Pancreas (tissue), 10 donors: Measurements from ENCODE around the gene SV2A. TPM values are rescaled to one million over a fixed set of nuclear protein-coding genes. Genes with fewer than 3 reads are reported as not detected.
A peak's percentile ranks its signal among the peaks of the same experiment; 100 is the strongest.
"Not testable (repeated sequence)": the region's sequence is repeated elsewhere in the genome, so short reads cannot be mapped to it uniquely, and the experiment has no call there.

Source experiments
- ATAC-seq, 4 donors: fragments of 200-7000 bp; cut with Tn5 transposase; one replicate each; pipeline versions ENCODE4 v1.8.0 to v1.9.1; 2020; ENCODE audit warnings: mild to moderate bottlenecking in 4 of 4, moderate library complexity in 4 of 4
- DNase-seq, 6 donors: peaks; one replicate each; pipeline ENCODE4 v3.0.0-alpha.2; 2020
- FAIRE-seq: peaks from 2 replicates; lab custom pipeline; 2012; peaks lifted over from hg19 to GRCh38; lab: Jason Lieb, UNC
- H3K27ac ChIP-seq, 4 donors: fragments of 200-600 bp; sonication (generic); 1 replicate in 3 of 4; 2 replicates in 1 of 4; pipeline versions ENCODE4 v1.5.0 to v1.8.0; 2020
- H3K27me3 ChIP-seq, 4 donors: fragments of 200-600 bp; one replicate each; pipeline ENCODE4 v1.8.0; 2021
- H3K36me3 ChIP-seq, 3 donors: fragments of 200-600 bp; sonication (generic) in 1 of 3; one replicate each; pipeline versions ENCODE4 v1.5.0 to v1.8.0; 2020 to 2021
- H3K4me1 ChIP-seq, 3 donors: fragments of 200-600 bp; one replicate each; pipeline ENCODE4 v1.8.0; 2021
- H3K4me3 ChIP-seq, 4 donors: fragments of 200-600 bp; sonication (generic) in 2 of 4; one replicate each; pipeline versions ENCODE4 v1.5.0 to v1.8.0; 2020 to 2021
- H3K9me3 ChIP-seq, 4 donors: fragments of 200-600 bp; one replicate each; pipeline ENCODE4 v1.8.0; 2021
- CTCF ChIP-seq, 4 donors: fragments of 200-600 bp; sonication (generic) in 3 of 4; IDR thresholded peaks; one replicate each; pipeline versions ENCODE4 v1.5.0 to v1.8.0; 2021; ENCODE audit warnings: antibody characterized with exemption in 4 of 4
- WGBS, 2 donors: extraction: QIAGEN DNeasy Blood & Tissue Kit; methylation state at CpG; one replicate each; pipeline ENCODE4 v1.1.7; 2013; 5-methylcytosine and 5-hydroxymethylcytosine counted together
- intact Hi-C, 3 donors: fragments of 100-400 bp; cut with DNase I; formaldehyde crosslinking; loops; one replicate each; pipeline versions ENCODE4 v1.11.1 to v1.14.2; 2022
- polyA plus RNA-seq, 2 donors: library from polyadenylated mRNA; stranded (reverse); fragments of 200-250 nt; gene quantifications; one replicate each; pipeline ENCODE4 v1.2.3, GENCODE V29; 2013
- total RNA-seq, 6 donors: library from RNA; stranded (reverse); fragmentation: NEBNext Ultra II Directional in 4 of 6; extraction: Animal tissue kit (Norgen Biotek cat#: 25700) in 4 of 6; gene quantifications; one replicate each; pipeline versions ENCODE4 v1.2.1 to v1.2.4, GENCODE V29; 2021 to 2023
- donor health status: healthy with polysubstance abuse.
- donor health status: DM: no; HTN: no; CAD: no; lungs with moderate emphysema.
- donor health status: DM: no; HTN: no; CAD: no.
- donor health status: control.
- donor health status: control.
- donor health status: Bipolar disorder and iron deficiency.
- donor health status: DM: yes; HTN: yes; CAD: no.
- donor health status: DM: no; HTN: no; CAD: no.
- donor health status: DM: no; HTN: no; CAD: no.
- donor health status: DM: yes; HTN: yes; CAD: no.

The SV2A gene
- total and polyA plus RNA-seq, 8 donors: 0.32 to 8.3 (median 1.6) TPM

- WGBS, 2 donors: 68 to 80% methylated on average over 2 of the region's 2 CpGs
- TF ChIP-seq CTCF (IDR thresholded peaks at IDR 0.05): no peak
- intact Hi-C loops: loop anchor here (5.0 to 10.0 kb wide), 4 partner anchors 82 to 212 kb away; no protein-coding TSS in a partner anchor
- H3K9me3 ChIP-seq: no peaks in the 10 kb centered on the region
- ATAC-seq: no peak
- peaks cover 0 to 11% (median 0%) of the 10 kb centered on the region in 3 donors for H3K36me3 ChIP-seq
- no peak overlapping the region for H3K4me3 ChIP-seq
- DNase-seq: no peak
- peaks cover 0 to 8% (median 0%) of the 10 kb centered on the region in 3 donors for H3K4me1 ChIP-seq
- peak overlapping the region in 2 of 4 donors; percentile 41 to 48 for H3K27ac ChIP-seq
- no peak for FAIRE-seq
- H3K27me3 ChIP-seq: no peaks in the 10 kb centered on the region
Measured at GRCh38 chr1:149962736-149963135, 45.1 kb upstream of the SV2A start.

- Histone ChIP-seq H3K36me3 (peaks cover 0 to 13% (median 0%) of the 10 kb centered on the region in 3 donors), H3K9me3 (no peaks in the 10 kb centered on the region), H3K4me3 (no peak overlapping the region), H3K4me1 (peaks cover 0 to 8% (median 0%) of the 10 kb centered on the region in 3 donors), H3K27me3 (no peaks in the 10 kb centered on the region), H3K27ac (peak overlapping the region in 2 of 4 donors; percentile 41 to 48)
- DNase-seq: peak in 4 of 6 donors; percentile 34 to 71 (median 42)
- 19 to 21% methylated on average over 3 of the region's 3 CpGs for WGBS, 2 donors
- intact Hi-C loops: loop anchor here (5.0 to 10.0 kb wide), 4 partner anchors 83 to 213 kb away; no protein-coding TSS in a partner anchor
- peak; percentile 37 to 64 (median 55) for TF ChIP-seq CTCF (IDR thresholded peaks at IDR 0.05)
- no peak for FAIRE-seq
- ATAC-seq: peak; percentile 83 to 97 (median 96)
Measured at GRCh38 chr1:149962039-149962647, 44.5 kb upstream of the SV2A start.

- ATAC-seq, H3K27ac ChIP-seq, H3K4me3 ChIP-seq, H3K9me3 ChIP-seq, intact Hi-C loops, FAIRE-seq, DNase-seq, H3K36me3 ChIP-seq, H3K27me3 ChIP-seq, H3K4me1 ChIP-seq: not testable (repeated sequence)
- 95 to 97% methylated on average over 14 of the region's 14 CpGs for WGBS, 2 donors
Measured at GRCh38 chr1:149957548-149957947, 39.9 kb upstream of the SV2A start.

GRCh38 chr1:149949911-149950310, 32.3 kb upstream of the SV2A start:
- DNase-seq (no peak), FAIRE-seq (no peak), ATAC-seq (no peak)
- intact Hi-C loops: no loop called here
- Histone ChIP-seq H3K4me1 (no peaks in the 10 kb centered on the region), H3K36me3 (peaks cover 0 to 43% (median 5%) of the 10 kb centered on the region in 3 donors), H3K4me3 (no peak overlapping the region), H3K27ac (no peak overlapping the region), H3K27me3 (no peaks in the 10 kb centered on the region), H3K9me3 (no peaks in the 10 kb centered on the region)
- no peak for TF ChIP-seq CTCF (IDR thresholded peaks at IDR 0.05)
- 79 to 80% methylated on average over 6 of the region's 6 CpGs for WGBS, 2 donors

GRCh38 chr1:149945206-149945605, 27.6 kb upstream of the SV2A start:
- H3K4me1 ChIP-seq: peaks cover 0 to 13% (median 0%) of the 10 kb centered on the region in 3 donors
- FAIRE-seq: no peak
- no peaks in the 10 kb centered on the region for H3K27me3 ChIP-seq
- no peaks in the 10 kb centered on the region for H3K9me3 ChIP-seq
- intact Hi-C loops: no loop called here
- TF ChIP-seq CTCF (IDR thresholded peaks at IDR 0.05): no peak
- no peak overlapping the region for H3K27ac ChIP-seq
- no peak overlapping the region for H3K4me3 ChIP-seq
- WGBS, 2 donors: 93 to 96% methylated on average over 4 of the region's 4 CpGs
- peaks cover 0 to 54% (median 5%) of the 10 kb centered on the region in 3 donors for H3K36me3 ChIP-seq
- no peak for DNase-seq
- ATAC-seq: no peak
